Activated naive CD8-positive, alpha-beta T cell (primary cell): ENCODE measurements around the gene CBX4.

Experiments
- H3K27ac Mint-ChIP-seq: one replicate; pipeline ENCODE4 v1.8.0; 2021; ENCODE audit warnings: mixed read lengths
- H3K27me3 Mint-ChIP-seq: one replicate; pipeline ENCODE4 v1.8.0; 2021; ENCODE audit warnings: mixed read lengths
- H3K36me3 Mint-ChIP-seq: one replicate; pipeline ENCODE4 v1.8.0; 2021; ENCODE audit warnings: mixed read lengths
- H3K4me1 Mint-ChIP-seq: one replicate; pipeline ENCODE4 v1.8.0; 2021; ENCODE audit warnings: low read depth, mixed read lengths
- H3K4me3 Mint-ChIP-seq: one replicate; pipeline ENCODE4 v1.8.0; 2021; ENCODE audit warnings: mild to moderate bottlenecking, mixed read lengths
- H3K9me3 Mint-ChIP-seq: one replicate; pipeline ENCODE4 v1.8.0; 2021; ENCODE audit warnings: low read depth, mixed read lengths

The CBX4 gene

GRCh38 chr17:79819534-79820276, 19.5 kb downstream of the CBX4 start:
- H3K9me3 Mint-ChIP-seq, result no peaks in the 10 kb centered on the region
- no peak overlapping the region for H3K4me3 Mint-ChIP-seq
- H3K36me3 Mint-ChIP-seq, result peaks cover 6% of the 10 kb centered on the region
- H3K27me3 Mint-ChIP-seq, result peaks cover 13% of the 10 kb centered on the region
- H3K27ac Mint-ChIP-seq, result no peak overlapping the region
- H3K4me1 Mint-ChIP-seq, result peaks cover 5% of the 10 kb centered on the region

GRCh38 chr17:79819085-79819484, 20.2 kb downstream of the CBX4 start:
- Mint-ChIP-seq H3K4me1 (peaks cover 10% of the 10 kb centered on the region), H3K36me3 (peaks cover 6% of the 10 kb centered on the region), H3K27me3 (peaks cover 17% of the 10 kb centered on the region), H3K27ac (no peak overlapping the region), H3K4me3 (no peak overlapping the region), H3K9me3 (no peaks in the 10 kb centered on the region)

GRCh38 chr17:79818026-79818758, 21.0 kb downstream of the CBX4 start:
- Mint-ChIP-seq H3K27me3 (peaks cover 17% of the 10 kb centered on the region), H3K4me1 (peaks cover 10% of the 10 kb centered on the region), H3K9me3 (no peaks in the 10 kb centered on the region), H3K36me3 (peaks cover 6% of the 10 kb centered on the region), H3K4me3 (no peak overlapping the region), H3K27ac (no peak overlapping the region)

GRCh38 chr17:79815836-79816461, 23.3 kb downstream of the CBX4 start:
- H3K4me1 Mint-ChIP-seq, result peaks cover 19% of the 10 kb centered on the region
- H3K27ac Mint-ChIP-seq, result no peak overlapping the region
- H3K9me3 Mint-ChIP-seq, result no peaks in the 10 kb centered on the region
- H3K36me3 Mint-ChIP-seq, result peaks cover 6% of the 10 kb centered on the region
- peak overlapping the region; percentile 56 for H3K4me3 Mint-ChIP-seq
- H3K27me3 Mint-ChIP-seq, result peaks cover 21% of the 10 kb centered on the region

- no peak overlapping the region for H3K4me3 Mint-ChIP-seq
- H3K36me3 Mint-ChIP-seq, result peaks cover 6% of the 10 kb centered on the region
- H3K27me3 Mint-ChIP-seq, result peaks cover 23% of the 10 kb centered on the region
- no peak overlapping the region for H3K27ac Mint-ChIP-seq
- H3K9me3 Mint-ChIP-seq, result no peaks in the 10 kb centered on the region
- H3K4me1 Mint-ChIP-seq, result peaks cover 22% of the 10 kb centered on the region
These were observed 24.0 kb downstream of the CBX4 start for GRCh38 chr17:79814974-79815835.

- no peaks in the 10 kb centered on the region for H3K9me3 Mint-ChIP-seq
- peak overlapping the region; percentile 28 for H3K27ac Mint-ChIP-seq
- peaks cover 6% of the 10 kb centered on the region for H3K36me3 Mint-ChIP-seq
- H3K27me3 Mint-ChIP-seq, result peaks cover 22% of the 10 kb centered on the region
- H3K4me3 Mint-ChIP-seq, result peak overlapping the region; percentile 74
- peaks cover 22% of the 10 kb centered on the region for H3K4me1 Mint-ChIP-seq
These were observed 24.9 kb downstream of the CBX4 start for GRCh38 chr17:79814127-79814973.

GRCh38 chr17:79813297-79814126, 25.7 kb downstream of the CBX4 start:
- H3K9me3 Mint-ChIP-seq, result no peaks in the 10 kb centered on the region
- H3K27me3 Mint-ChIP-seq, result peaks cover 27% of the 10 kb centered on the region
- no peak overlapping the region for H3K4me3 Mint-ChIP-seq
- no peak overlapping the region for H3K27ac Mint-ChIP-seq
- H3K36me3 Mint-ChIP-seq, result peaks cover 6% of the 10 kb centered on the region
- H3K4me1 Mint-ChIP-seq, result peaks cover 26% of the 10 kb centered on the region

- Mint-ChIP-seq H3K4me3 (peak overlapping the region; percentile 67), H3K36me3 (peaks cover 6% of the 10 kb centered on the region), H3K4me1 (peaks cover 26% of the 10 kb centered on the region), H3K9me3 (no peaks in the 10 kb centered on the region), H3K27me3 (peaks cover 33% of the 10 kb centered on the region), H3K27ac (no peak overlapping the region)
These were observed 26.6 kb downstream of the CBX4 start for GRCh38 chr17:79812353-79813258.

- H3K27ac Mint-ChIP-seq, result no peak overlapping the region
- no peaks in the 10 kb centered on the region for H3K9me3 Mint-ChIP-seq
These were observed 27.3 kb downstream of the CBX4 start for GRCh38 chr17:79811868-79812352.

GRCh38 chr17:79811011-79811867, 28.0 kb downstream of the CBX4 start:
- Mint-ChIP-seq H3K27ac (no peak overlapping the region), H3K4me1 (peaks cover 28% of the 10 kb centered on the region), H3K4me3 (peak overlapping the region; percentile 67), H3K27me3 (peaks cover 34% of the 10 kb centered on the region), H3K36me3 (peaks cover 3% of the 10 kb centered on the region), H3K9me3 (no peaks in the 10 kb centered on the region)

More at GRCh38 chr17:79811868-79812352, 27.3 kb downstream of the CBX4 start:
- Mint-ChIP-seq H3K4me1 (peaks cover 27% of the 10 kb centered on the region), H3K4me3 (peak overlapping the region; percentile 67), H3K36me3 (peaks cover 5% of the 10 kb centered on the region), H3K27me3 (peaks cover 36% of the 10 kb centered on the region)

- Mint-ChIP-seq H3K36me3 (no peaks in the 10 kb centered on the region), H3K4me1 (peaks cover 28% of the 10 kb centered on the region), H3K27me3 (peaks cover 33% of the 10 kb centered on the region), H3K4me3 (peak overlapping the region; percentile 49), H3K9me3 (no peaks in the 10 kb centered on the region), H3K27ac (no peak overlapping the region)
These were observed 28.9 kb downstream of the CBX4 start for GRCh38 chr17:79810130-79811010.
